Pancreas (tissue), 10 donors: ENCODE data around the gene ARSK. TPM values are rescaled to one million over a fixed set of nuclear protein-coding genes. Genes with fewer than 3 reads are reported as not detected.

Experiments
- ATAC-seq, 4 donors: fragments of 200-7000 bp; cut with Tn5 transposase; one replicate each; pipeline versions ENCODE4 v1.8.0 to v1.9.1; 2020; ENCODE audit warnings: mild to moderate bottlenecking in 4 of 4, moderate library complexity in 4 of 4
- DNase-seq, 6 donors: peaks; one replicate each; pipeline ENCODE4 v3.0.0-alpha.2; 2020
- FAIRE-seq: peaks from 2 replicates; lab custom pipeline; 2012; peaks lifted over from hg19 to GRCh38; lab: Jason Lieb, UNC
- H3K27ac ChIP-seq, 4 donors: fragments of 200-600 bp; sonication (generic); 1 replicate in 3 of 4; 2 replicates in 1 of 4; pipeline versions ENCODE4 v1.5.0 to v1.8.0; 2020
- H3K27me3 ChIP-seq, 4 donors: fragments of 200-600 bp; one replicate each; pipeline ENCODE4 v1.8.0; 2021
- H3K36me3 ChIP-seq, 3 donors: fragments of 200-600 bp; sonication (generic) in 1 of 3; one replicate each; pipeline versions ENCODE4 v1.5.0 to v1.8.0; 2020 to 2021
- H3K4me1 ChIP-seq, 3 donors: fragments of 200-600 bp; one replicate each; pipeline ENCODE4 v1.8.0; 2021
- H3K4me3 ChIP-seq, 4 donors: fragments of 200-600 bp; sonication (generic) in 2 of 4; one replicate each; pipeline versions ENCODE4 v1.5.0 to v1.8.0; 2020 to 2021
- H3K9me3 ChIP-seq, 4 donors: fragments of 200-600 bp; one replicate each; pipeline ENCODE4 v1.8.0; 2021
- WGBS, 2 donors: extraction: QIAGEN DNeasy Blood & Tissue Kit; methylation state at CpG; one replicate each; pipeline ENCODE4 v1.1.7; 2013; 5-methylcytosine and 5-hydroxymethylcytosine counted together
- intact Hi-C, 3 donors: fragments of 100-400 bp; cut with DNase I; formaldehyde crosslinking; loops; one replicate each; pipeline versions ENCODE4 v1.11.1 to v1.14.2; 2022
- polyA plus RNA-seq, 2 donors: library from polyadenylated mRNA; stranded (reverse); fragments of 200-250 nt; gene quantifications; one replicate each; pipeline ENCODE4 v1.2.3, GENCODE V29; 2013
- total RNA-seq, 6 donors: library from RNA; stranded (reverse); fragmentation: NEBNext Ultra II Directional in 4 of 6; extraction: Animal tissue kit (Norgen Biotek cat#: 25700) in 4 of 6; gene quantifications; one replicate each; pipeline versions ENCODE4 v1.2.1 to v1.2.4, GENCODE V29; 2021 to 2023
- TF ChIP-seq, protein P1 (sequence below), 4 donors: fragments of 200-600 bp; sonication (generic) in 3 of 4; IDR thresholded peaks; one replicate each; pipeline versions ENCODE4 v1.5.0 to v1.8.0; 2021; ENCODE audit warnings: antibody characterized with exemption in 4 of 4
- donor health status: healthy with polysubstance abuse.
- donor health status: DM: no; HTN: no; CAD: no; lungs with moderate emphysema.
- donor health status: DM: no; HTN: no; CAD: no.
- donor health status: control.
- donor health status: control.
- donor health status: Bipolar disorder and iron deficiency.
- donor health status: DM: yes; HTN: yes; CAD: no.
- donor health status: DM: no; HTN: no; CAD: no.
- donor health status: DM: no; HTN: no; CAD: no.
- donor health status: DM: yes; HTN: yes; CAD: no.

Gene ARSK
- total and polyA plus RNA-seq, 8 donors: 1.3 to 3.9 (median 3.2) TPM

- Histone ChIP-seq H3K27me3 (no peaks in the 10 kb centered on the region), H3K9me3 (no peaks in the 10 kb centered on the region), H3K27ac (no peak overlapping the region), H3K4me1 (no peaks in the 10 kb centered on the region), H3K4me3 (no peak overlapping the region), H3K36me3 (peaks cover 0 to 49% (median 1%) of the 10 kb centered on the region in 3 donors)
- WGBS, 2 donors: 96 to 100% methylated on average over 1 of the region's 1 CpG
- ATAC-seq (no peak), FAIRE-seq (no peak), DNase-seq (no peak)
- TF ChIP-seq, protein P1, sequence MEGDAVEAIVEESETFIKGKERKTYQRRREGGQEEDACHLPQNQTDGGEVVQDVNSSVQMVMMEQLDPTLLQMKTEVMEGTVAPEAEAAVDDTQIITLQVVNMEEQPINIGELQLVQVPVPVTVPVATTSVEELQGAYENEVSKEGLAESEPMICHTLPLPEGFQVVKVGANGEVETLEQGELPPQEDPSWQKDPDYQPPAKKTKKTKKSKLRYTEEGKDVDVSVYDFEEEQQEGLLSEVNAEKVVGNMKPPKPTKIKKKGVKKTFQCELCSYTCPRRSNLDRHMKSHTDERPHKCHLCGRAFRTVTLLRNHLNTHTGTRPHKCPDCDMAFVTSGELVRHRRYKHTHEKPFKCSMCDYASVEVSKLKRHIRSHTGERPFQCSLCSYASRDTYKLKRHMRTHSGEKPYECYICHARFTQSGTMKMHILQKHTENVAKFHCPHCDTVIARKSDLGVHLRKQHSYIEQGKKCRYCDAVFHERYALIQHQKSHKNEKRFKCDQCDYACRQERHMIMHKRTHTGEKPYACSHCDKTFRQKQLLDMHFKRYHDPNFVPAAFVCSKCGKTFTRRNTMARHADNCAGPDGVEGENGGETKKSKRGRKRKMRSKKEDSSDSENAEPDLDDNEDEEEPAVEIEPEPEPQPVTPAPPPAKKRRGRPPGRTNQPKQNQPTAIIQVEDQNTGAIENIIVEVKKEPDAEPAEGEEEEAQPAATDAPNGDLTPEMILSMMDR (IDR thresholded peaks at IDR 0.05): no peak
- intact Hi-C loops: no loop called here
Measured at GRCh38 chr5:95519151-95519550, 35.8 kb upstream of the ARSK start.

GRCh38 chr5:95519681-95520080, 35.2 kb upstream of the ARSK start:
- Histone ChIP-seq H3K4me3 (no peak overlapping the region), H3K9me3 (no peaks in the 10 kb centered on the region), H3K27ac (no peak overlapping the region), H3K4me1 (no peaks in the 10 kb centered on the region), H3K36me3 (peaks cover 0 to 49% (median 0%) of the 10 kb centered on the region in 3 donors), H3K27me3 (no peaks in the 10 kb centered on the region)
- DNase-seq: no peak
- WGBS, 2 donors: 88 to 92% methylated on average over 1 of the region's 1 CpG
- intact Hi-C loops: no loop called here
- FAIRE-seq: no peak
- no peak for ATAC-seq
- TF ChIP-seq, protein P1 (IDR thresholded peaks at IDR 0.05): no peak

GRCh38 chr5:95520206-95520605, 34.7 kb upstream of the ARSK start:
- intact Hi-C loops: no loop called here
- FAIRE-seq: no peak

GRCh38 chr5:95524423-95524822, 30.5 kb upstream of the ARSK start:
- Histone ChIP-seq H3K4me3 (no peak overlapping the region), H3K27ac (no peak overlapping the region), H3K36me3 (peaks cover 0 to 56% (median 3%) of the 10 kb centered on the region in 3 donors), H3K27me3 (no peaks in the 10 kb centered on the region), H3K4me1 (no peaks in the 10 kb centered on the region), H3K9me3 (no peaks in the 10 kb centered on the region)
- intact Hi-C loops: no loop called here
- ATAC-seq: no peak
- no peak for FAIRE-seq
- TF ChIP-seq, protein P1 (IDR thresholded peaks at IDR 0.05): no peak
- 84 to 92% methylated on average over 2 of the region's 2 CpGs for WGBS, 2 donors
- DNase-seq: no peak

More at GRCh38 chr5:95520206-95520605, 34.7 kb upstream of the ARSK start:
- Histone ChIP-seq H3K9me3 (no peaks in the 10 kb centered on the region), H3K27ac (no peak overlapping the region), H3K36me3 (peaks cover 0 to 43% (median 0%) of the 10 kb centered on the region in 3 donors), H3K4me1 (no peaks in the 10 kb centered on the region), H3K27me3 (no peaks in the 10 kb centered on the region), H3K4me3 (no peak overlapping the region)
- 69 to 74% methylated on average over 1 of the region's 1 CpG for WGBS, 2 donors
- ATAC-seq (no peak), DNase-seq (no peak)
- TF ChIP-seq, protein P1 (IDR thresholded peaks at IDR 0.05): no peak

- H3K27me3 ChIP-seq: no peaks in the 10 kb centered on the region
- TF ChIP-seq, protein P1 (IDR thresholded peaks at IDR 0.05): no peak
- no peaks in the 10 kb centered on the region for H3K4me1 ChIP-seq
- no peak for DNase-seq
- 96 to 97% methylated on average over 2 of the region's 2 CpGs for WGBS, 2 donors
- H3K27ac ChIP-seq: no peak overlapping the region
- no peak for FAIRE-seq
- intact Hi-C loops: no loop called here
- H3K36me3 ChIP-seq: peaks cover 0 to 54% (median 3%) of the 10 kb centered on the region in 3 donors
- H3K9me3 ChIP-seq: no peaks in the 10 kb centered on the region
- no peak for ATAC-seq
- no peak overlapping the region for H3K4me3 ChIP-seq
Measured at GRCh38 chr5:95526871-95527270, 28.0 kb upstream of the ARSK start.
